ENCODE data around the gene CETN1.

DNA sequence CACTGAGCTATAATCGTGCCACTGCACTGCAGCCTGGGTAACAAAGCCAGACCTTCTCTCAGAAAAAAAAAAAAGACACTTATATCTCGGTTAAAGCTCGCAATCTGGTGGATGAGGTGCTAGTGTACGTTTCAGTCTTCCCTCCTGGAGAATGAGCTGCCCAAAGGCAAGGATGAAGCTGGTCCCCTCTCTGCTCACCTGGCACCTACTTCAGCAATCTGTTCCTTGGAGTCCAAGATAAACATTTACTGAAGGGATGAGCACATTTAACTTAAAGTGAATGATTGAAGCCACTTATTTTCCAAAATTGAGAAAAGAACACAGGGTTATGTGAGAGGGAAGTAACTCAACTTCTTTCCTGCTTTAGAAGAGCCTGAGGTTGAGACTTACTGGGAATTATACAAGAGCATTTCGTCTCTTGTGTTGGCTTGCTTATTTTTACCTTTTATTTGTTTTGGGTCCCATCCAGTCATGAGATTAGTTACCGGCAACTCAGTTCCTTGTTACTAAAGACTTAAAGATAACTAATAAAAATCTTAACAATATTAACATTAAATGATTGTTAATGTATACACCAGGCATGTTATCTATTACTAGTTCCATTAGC, 46.1 kb upstream of the CETN1 start:
- TF ChIP-seq, protein P1, sequence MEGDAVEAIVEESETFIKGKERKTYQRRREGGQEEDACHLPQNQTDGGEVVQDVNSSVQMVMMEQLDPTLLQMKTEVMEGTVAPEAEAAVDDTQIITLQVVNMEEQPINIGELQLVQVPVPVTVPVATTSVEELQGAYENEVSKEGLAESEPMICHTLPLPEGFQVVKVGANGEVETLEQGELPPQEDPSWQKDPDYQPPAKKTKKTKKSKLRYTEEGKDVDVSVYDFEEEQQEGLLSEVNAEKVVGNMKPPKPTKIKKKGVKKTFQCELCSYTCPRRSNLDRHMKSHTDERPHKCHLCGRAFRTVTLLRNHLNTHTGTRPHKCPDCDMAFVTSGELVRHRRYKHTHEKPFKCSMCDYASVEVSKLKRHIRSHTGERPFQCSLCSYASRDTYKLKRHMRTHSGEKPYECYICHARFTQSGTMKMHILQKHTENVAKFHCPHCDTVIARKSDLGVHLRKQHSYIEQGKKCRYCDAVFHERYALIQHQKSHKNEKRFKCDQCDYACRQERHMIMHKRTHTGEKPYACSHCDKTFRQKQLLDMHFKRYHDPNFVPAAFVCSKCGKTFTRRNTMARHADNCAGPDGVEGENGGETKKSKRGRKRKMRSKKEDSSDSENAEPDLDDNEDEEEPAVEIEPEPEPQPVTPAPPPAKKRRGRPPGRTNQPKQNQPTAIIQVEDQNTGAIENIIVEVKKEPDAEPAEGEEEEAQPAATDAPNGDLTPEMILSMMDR (IDR thresholded peaks at IDR 0.05; ENCODE audit: borderline replicate concordance, extremely low read depth, low read length, poor library complexity, severe bottlenecking): no peak
- no peak for TF ChIP-seq EZH2 (IDR thresholded peaks at IDR 0.05; ENCODE audit: borderline replicate concordance, low read depth, low read length, severe bottlenecking)
